ENCODE measurements around the gene TNC. TPM values are rescaled to one million over a fixed set of nuclear protein-coding genes. Genes with fewer than 3 reads are reported as not detected.

TNC gene
- total RNA-seq, 6 experiments from 2014 or later: 1.7 to 9.3 (median 4.0) TPM

GRCh38 chr9:115137526-115137925, 19.6 kb upstream of the TNC start:
- ATAC-seq: no peak

GRCh38 chr9:115135821-115136778, 18.1 kb upstream of the TNC start:
- Histone ChIP-seq H3K9me3 (no peaks in the 10 kb centered on the region), H3K27ac (no peak overlapping the region), H3K4me3 (no peak overlapping the region), H3K36me3 (no peaks in the 10 kb centered on the region), H3K27me3 (no peaks in the 10 kb centered on the region), H3K4me1 (no peaks in the 10 kb centered on the region)
- no peak for ATAC-seq
- intact Hi-C loops (cut with DNase I): no loop called here
- 80% methylated on average over 4 of the region's 8 CpGs for WGBS (ENCODE audit: insufficient coverage, low coverage, low lambda C conversion rate, missing lambda C conversion rate)
- TF ChIP-seq CTCF (IDR thresholded peaks at IDR 0.05) (no peak), POLR2A (IDR thresholded peaks at IDR 0.05) (no peak)
- no peak for DNase-seq

More at GRCh38 chr9:115137526-115137925, 19.6 kb upstream of the TNC start:
- Histone ChIP-seq H3K36me3 (no peaks in the 10 kb centered on the region), H3K4me1 (no peaks in the 10 kb centered on the region), H3K27me3 (no peaks in the 10 kb centered on the region), H3K9me3 (no peaks in the 10 kb centered on the region), H3K27ac (no peak overlapping the region), H3K4me3 (no peak overlapping the region)
- no peak for DNase-seq
- TF ChIP-seq CTCF (IDR thresholded peaks at IDR 0.05) (no peak), POLR2A (IDR thresholded peaks at IDR 0.05) (no peak)
- WGBS (ENCODE audit: insufficient coverage, low coverage, low lambda C conversion rate, missing lambda C conversion rate): 55% methylated on average over 2 of the region's 2 CpGs
- intact Hi-C loops (cut with DNase I): no loop called here

GRCh38 chr9:115134941-115135340, 17.0 kb upstream of the TNC start:
- ATAC-seq: no peak
- Histone ChIP-seq H3K27me3 (no peaks in the 10 kb centered on the region), H3K4me1 (no peaks in the 10 kb centered on the region), H3K36me3 (no peaks in the 10 kb centered on the region), H3K4me3 (no peak overlapping the region), H3K9me3 (no peaks in the 10 kb centered on the region), H3K27ac (no peak overlapping the region)
- DNase-seq: no peak
- 50% methylated on average over 4 of the region's 4 CpGs for WGBS (ENCODE audit: insufficient coverage, low coverage, low lambda C conversion rate, missing lambda C conversion rate)
- TF ChIP-seq POLR2A (IDR thresholded peaks at IDR 0.05): no peak
- TF ChIP-seq CTCF (IDR thresholded peaks at IDR 0.05): no peak
- intact Hi-C loops (cut with DNase I): no loop called here

- Histone ChIP-seq H3K4me3 (no peak overlapping the region), H3K9me3 (no peaks in the 10 kb centered on the region), H3K27ac (no peak overlapping the region), H3K27me3 (no peaks in the 10 kb centered on the region), H3K36me3 (no peaks in the 10 kb centered on the region), H3K4me1 (no peaks in the 10 kb centered on the region)
- DNase-seq (no peak), ATAC-seq (no peak)
- WGBS (ENCODE audit: insufficient coverage, low coverage, low lambda C conversion rate, missing lambda C conversion rate): 52% methylated on average over 2 of the region's 2 CpGs
- TF ChIP-seq CTCF (IDR thresholded peaks at IDR 0.05): no peak
- no peak for TF ChIP-seq POLR2A (IDR thresholded peaks at IDR 0.05)
- intact Hi-C loops (cut with DNase I): no loop called here
These were observed 15.7 kb upstream of the TNC start for GRCh38 chr9:115133649-115134048.

Data from right lobe of liver (tissue), 6 donors.